ENCODE measurements around the gene PTAR1.

The PTAR1 gene

GRCh38 chr9:69683927-69684326 is 75.9 kb downstream of the PTAR1 start:
- DNase-seq = no peak
- intact Hi-C loops (cut with DNase I) = no loop called here

- intact Hi-C loops (cut with DNase I) = loop anchor here (10.0 kb wide), 1 partner anchor 124 kb away; no protein-coding TSS in a partner anchor
- DNase-seq = no peak
These were observed 80.8 kb downstream of the PTAR1 start for GRCh38 chr9:69678843-69679538.

DNA sequence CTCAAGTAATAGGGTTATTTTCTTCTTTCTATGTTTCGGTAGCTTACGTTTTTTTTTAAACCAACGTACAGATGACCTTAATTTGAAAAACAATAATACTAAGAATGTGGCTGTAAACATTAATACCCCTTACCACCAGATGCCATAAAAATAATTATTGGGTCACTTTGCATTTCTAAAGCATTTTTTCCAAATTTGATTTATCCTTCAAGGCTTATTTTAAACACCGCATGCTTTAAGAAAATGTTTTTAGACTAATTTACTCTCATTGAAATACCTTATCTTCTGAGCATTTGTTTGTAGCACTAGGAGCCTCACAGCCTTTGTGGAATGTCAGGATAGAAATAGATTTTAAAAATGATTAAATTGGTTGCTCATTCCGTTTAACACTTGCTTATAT is 81.9 kb downstream of the PTAR1 start:
- intact Hi-C loops (cut with DNase I) = loop anchor here (10.0 kb wide), 1 partner anchor 123 kb away; no protein-coding TSS in a partner anchor
- no peak for DNase-seq

- intact Hi-C loops (cut with DNase I) = loop anchor here (10.0 kb wide), 1 partner anchor 121 kb away; no protein-coding TSS in a partner anchor
- DNase-seq = no peak
These were observed 84.2 kb downstream of the PTAR1 start for GRCh38 chr9:69675563-69675962.

- DNase-seq = no peak
- intact Hi-C loops (cut with DNase I) = loop anchor here (10.0 kb wide), 1 partner anchor 120 kb away; no protein-coding TSS in a partner anchor
These were observed 84.9 kb downstream of the PTAR1 start for GRCh38 chr9:69674716-69675438.

GRCh38 chr9:69674112-69674685 is 85.6 kb downstream of the PTAR1 start:
- DNase-seq = no peak
- intact Hi-C loops (cut with DNase I) = loop anchor here (10.0 kb wide), 1 partner anchor 119 kb away; no protein-coding TSS in a partner anchor

DNA sequence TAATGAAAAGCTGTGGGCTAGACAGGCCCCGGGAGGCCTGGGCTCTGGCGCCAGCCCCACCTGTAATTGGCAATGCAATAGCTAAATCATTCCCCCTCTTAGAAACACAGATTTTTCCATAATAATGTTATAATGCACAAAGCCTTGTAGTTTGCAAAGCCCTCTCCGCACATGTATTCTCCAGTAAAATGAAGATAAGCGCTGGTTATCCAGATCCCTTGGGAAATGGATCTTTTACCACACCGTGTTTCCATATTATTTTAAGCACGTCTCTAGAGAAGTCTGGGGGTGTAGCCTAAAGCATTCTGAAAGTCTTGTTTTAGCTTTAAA is 86.5 kb downstream of the PTAR1 start:
- intact Hi-C loops (cut with DNase I) = loop anchor here (2.0 to 10.0 kb wide), 2 partner anchors 86 to 118 kb away; no protein-coding TSS in a partner anchor
- DNase-seq = no peak

GRCh38 chr9:69672596-69673310 is 87.1 kb downstream of the PTAR1 start:
- intact Hi-C loops (cut with DNase I) = loop anchor here (2.0 to 10.0 kb wide), 2 partner anchors 86 to 118 kb away; no protein-coding TSS in a partner anchor
- peak; percentile 67 to 95 (median 88) for DNase-seq

DNA sequence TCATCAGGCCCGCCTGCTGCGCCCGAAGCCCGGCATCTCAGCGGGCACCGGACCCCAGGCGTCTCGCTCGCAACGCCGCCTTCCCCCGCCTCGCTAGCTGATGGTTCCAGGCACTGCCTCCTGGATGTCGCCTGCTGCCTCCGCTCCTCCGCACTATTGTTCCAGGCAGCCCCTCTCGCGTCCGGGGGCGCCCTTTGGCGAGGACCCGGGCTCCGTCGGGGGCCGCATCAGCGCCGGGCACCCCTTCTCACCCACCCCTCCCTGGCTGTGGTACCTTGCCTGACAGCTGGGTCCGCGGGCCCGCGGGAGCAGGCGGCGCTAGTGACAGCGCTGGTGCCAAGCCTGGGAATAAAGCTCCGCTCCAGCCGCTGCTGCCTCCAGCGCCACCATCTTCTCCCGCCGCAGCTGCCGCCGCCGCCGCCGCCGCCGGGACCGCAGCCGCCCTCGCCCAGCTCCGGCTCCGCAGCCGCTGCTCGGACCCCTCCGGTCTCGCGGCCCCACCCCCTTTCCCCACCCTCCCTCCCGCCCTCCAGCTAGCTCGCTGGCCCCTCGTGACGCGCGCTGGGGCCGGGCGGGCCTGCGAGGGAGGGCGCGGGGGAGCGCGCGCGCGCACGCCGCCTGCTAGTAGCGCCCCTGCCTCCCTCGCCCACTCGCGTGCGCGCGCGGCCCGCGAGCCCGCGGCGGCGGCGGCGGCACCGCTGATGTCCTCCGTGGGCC is 87.8 kb downstream of the PTAR1 start, which contains the start of gene APBA1:
TSS of gene APBA1 (minus strand) at position 493 of the 717 bp plus-strand sequence.
- DNase-seq = peak; percentile 44 to 92 (median 84)
- intact Hi-C loops (cut with DNase I) = loop anchor here (2.0 to 10.0 kb wide), 2 partner anchors 87 to 117 kb away; no protein-coding TSS in a partner anchor

GRCh38 chr9:69671311-69671878 is 88.4 kb downstream of the PTAR1 start:
- intact Hi-C loops (cut with DNase I) = loop anchor here (10.0 kb wide), 1 partner anchor 117 kb away; no protein-coding TSS in a partner anchor
- peak; percentile 9 to 72 (median 46) for DNase-seq

DNA sequence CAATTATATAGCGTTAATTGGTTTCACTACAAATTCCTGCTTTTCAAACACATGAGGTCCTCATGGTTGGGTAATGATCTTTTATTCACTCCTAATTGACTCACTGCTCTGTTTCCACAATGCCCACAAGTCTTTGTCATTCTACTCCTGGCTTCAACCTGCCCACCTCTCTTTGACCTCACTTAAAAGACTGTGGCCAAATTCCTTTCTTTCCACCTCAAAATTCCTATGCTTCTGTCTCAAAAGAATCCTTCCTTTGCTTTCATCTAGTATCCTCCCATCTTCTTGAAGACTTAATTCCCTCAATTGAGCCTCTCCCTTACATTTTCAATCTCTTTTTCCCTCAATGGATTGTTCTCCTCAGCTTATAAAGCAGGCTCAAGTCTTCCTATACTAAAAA is 92.5 kb downstream of the PTAR1 start:
- intact Hi-C loops (cut with DNase I) = no loop called here
- DNase-seq = no peak

- no peak for DNase-seq
- intact Hi-C loops (cut with DNase I) = no loop called here
These were observed 99.5 kb downstream of the PTAR1 start for GRCh38 chr9:69660304-69660703.

Measured in head of caudate nucleus (tissue), 42 donors.